T-helper 1 cell treated with Interleukin-12 subunit alpha and Interleukin-12 subunit beta and Interleukin-4 antibody, amounts not matched to agents 30 ng/mL and 1 ng/mL, for 36 hours (primary cell): ENCODE measurements around the gene TMCC3. TPM values are rescaled to one million over a fixed set of nuclear protein-coding genes. Genes with fewer than 3 reads are reported as not detected.

Experiments used
- intact Hi-C: fragments of 100-400 bp; cut with micrococcal nuclease; formaldehyde crosslinking; loops from one replicate; pipeline ENCODE4 v1.15.1; 2024
- total RNA-seq: library from RNA; stranded (reverse); gene quantifications from 2 replicates; pipeline ENCODE4 v1.2.3, GENCODE V29; 2022

TMCC3 gene
- total RNA-seq, 1 donor from 2014 or later = 0.12 TPM

- intact Hi-C loops = no loop called here
These were observed 23.1 kb upstream of the TMCC3 start for GRCh38 chr12:94673496-94673895.

DNA sequence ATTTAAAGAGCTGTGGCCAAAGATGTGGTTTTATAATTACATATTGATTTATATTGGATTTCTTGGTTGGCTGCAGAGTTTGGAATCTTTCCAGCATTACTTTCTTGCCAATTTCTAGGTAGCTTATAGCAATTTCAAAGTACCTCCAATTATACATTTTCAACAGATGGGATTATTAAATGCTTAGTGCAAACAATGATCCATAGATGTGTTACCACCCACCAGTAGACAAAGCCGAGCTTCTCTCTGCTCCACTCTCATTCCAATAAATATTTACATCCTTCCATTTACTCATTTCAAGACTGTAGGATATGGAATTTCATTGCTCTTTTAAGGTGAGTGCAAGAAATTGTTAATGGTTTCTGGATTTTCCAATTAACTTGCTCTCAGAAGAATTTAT lies 21.6 kb upstream of the TMCC3 start:
- intact Hi-C loops = no loop called here

DNA sequence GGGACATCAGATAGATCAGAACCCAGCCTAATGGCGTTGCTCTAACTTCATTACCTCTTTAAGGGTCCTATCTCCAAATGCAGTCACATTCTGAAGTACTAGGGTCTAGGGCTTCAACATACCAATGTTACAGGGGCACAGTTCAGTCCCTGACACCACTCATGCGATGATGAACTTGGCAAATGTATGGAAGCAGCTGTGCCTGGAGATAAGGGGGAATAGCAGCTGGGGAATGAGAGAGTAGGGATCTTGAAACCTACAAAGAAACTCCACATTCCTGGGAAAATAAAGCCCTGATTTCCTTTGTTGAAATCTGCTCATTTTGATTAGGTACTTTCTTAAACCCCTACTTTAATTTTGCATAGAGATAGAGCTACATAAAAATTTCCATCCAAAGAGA lies 20.5 kb upstream of the TMCC3 start:
- intact Hi-C loops = no loop called here

- intact Hi-C loops = no loop called here
These were observed 19.7 kb upstream of the TMCC3 start for GRCh38 chr12:94670075-94670474.

GRCh38 chr12:94667031-94667540 lies 16.7 kb upstream of the TMCC3 start:
- intact Hi-C loops = no loop called here

DNA sequence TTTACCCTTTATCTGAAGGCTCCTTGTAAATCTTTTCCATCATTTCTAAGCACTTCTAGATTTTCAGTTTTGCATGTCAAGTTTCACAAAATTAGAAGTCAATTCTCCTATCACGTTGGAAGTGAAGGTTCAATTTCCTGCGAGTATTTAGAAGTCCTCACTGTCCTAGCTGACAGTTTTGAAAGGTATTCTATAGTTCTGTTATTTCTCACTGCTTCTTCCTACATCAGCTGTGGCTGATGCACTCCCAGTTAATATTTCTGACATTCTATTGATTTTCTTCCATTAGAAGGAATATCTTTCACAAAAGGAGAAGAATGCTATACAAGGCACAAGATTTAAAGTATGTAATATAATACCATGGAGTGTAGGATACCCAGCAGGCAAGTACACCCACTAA lies 15.8 kb upstream of the TMCC3 start:
- intact Hi-C loops = no loop called here

DNA sequence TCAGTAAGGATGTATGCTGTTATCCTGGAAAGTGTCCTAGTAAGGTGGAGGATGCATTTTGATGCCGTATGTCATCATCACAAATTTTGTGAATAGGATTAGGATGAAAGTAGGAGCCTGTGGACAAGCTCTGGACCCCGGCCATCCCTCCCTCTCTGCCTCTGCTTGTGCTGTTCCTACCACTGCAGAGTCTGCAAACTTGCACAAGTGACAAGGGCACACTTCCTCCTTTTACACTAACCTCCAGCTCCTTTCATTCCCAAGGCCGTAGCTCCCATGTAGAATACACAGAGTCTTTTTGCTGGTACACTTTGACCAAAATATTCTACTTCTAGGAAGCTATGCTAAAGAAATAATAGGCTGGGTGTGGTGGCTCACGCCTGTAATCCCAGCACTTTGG lies 13.3 kb upstream of the TMCC3 start:
- intact Hi-C loops = no loop called here

GRCh38 chr12:94663071-94663470 lies 12.7 kb upstream of the TMCC3 start:
- intact Hi-C loops = no loop called here

DNA sequence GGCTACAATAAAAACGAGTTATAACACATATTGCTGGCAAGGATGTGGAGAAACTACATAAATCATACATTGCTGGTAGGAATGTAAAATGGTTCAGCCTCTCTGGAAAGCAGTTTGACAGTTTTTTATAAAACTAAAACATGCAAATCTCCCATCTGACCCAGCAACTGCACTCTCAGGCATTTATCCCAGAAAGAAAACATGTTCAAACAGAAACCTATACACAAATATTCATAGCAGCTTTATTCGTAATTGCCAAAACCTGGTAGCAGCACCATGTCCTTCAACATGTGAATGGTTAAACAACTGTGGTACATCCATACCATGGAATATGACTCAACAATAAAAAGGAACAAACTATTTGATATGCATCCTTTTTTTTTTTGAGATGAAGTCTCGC lies 10.1 kb upstream of the TMCC3 start:
- intact Hi-C loops = no loop called here

DNA sequence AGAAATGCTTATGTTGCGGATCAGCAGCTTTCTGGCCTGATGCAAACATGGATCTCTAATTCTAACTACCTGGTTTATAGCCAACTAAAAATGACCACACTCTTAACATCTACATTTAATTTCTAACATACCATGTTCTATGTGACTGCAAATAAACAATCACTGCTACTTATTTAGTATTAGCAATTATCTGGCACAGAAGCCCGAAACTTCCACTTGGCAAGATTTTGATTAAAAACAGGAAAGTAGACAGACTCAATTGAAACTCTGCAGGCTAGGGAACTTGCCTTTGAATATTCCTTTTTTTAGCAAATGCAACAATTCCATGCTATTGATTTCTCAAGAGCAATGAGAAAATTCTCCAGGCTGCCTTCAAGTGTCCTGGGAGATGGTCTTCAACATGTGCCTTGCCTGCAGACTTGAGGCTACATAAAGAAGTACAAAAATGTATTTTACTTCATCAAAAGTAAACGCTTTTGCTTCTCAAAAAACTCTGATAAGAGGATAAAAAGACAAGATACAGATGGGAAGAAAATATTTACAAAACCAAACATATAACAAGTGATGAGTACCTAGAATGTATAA lies 9.1 kb upstream of the TMCC3 start:
- intact Hi-C loops = no loop called here

- intact Hi-C loops = no loop called here
These were observed 8.6 kb upstream of the TMCC3 start for GRCh38 chr12:94658931-94659330.

- intact Hi-C loops = no loop called here
These were observed 6.2 kb upstream of the TMCC3 start for GRCh38 chr12:94656556-94656955.

DNA sequence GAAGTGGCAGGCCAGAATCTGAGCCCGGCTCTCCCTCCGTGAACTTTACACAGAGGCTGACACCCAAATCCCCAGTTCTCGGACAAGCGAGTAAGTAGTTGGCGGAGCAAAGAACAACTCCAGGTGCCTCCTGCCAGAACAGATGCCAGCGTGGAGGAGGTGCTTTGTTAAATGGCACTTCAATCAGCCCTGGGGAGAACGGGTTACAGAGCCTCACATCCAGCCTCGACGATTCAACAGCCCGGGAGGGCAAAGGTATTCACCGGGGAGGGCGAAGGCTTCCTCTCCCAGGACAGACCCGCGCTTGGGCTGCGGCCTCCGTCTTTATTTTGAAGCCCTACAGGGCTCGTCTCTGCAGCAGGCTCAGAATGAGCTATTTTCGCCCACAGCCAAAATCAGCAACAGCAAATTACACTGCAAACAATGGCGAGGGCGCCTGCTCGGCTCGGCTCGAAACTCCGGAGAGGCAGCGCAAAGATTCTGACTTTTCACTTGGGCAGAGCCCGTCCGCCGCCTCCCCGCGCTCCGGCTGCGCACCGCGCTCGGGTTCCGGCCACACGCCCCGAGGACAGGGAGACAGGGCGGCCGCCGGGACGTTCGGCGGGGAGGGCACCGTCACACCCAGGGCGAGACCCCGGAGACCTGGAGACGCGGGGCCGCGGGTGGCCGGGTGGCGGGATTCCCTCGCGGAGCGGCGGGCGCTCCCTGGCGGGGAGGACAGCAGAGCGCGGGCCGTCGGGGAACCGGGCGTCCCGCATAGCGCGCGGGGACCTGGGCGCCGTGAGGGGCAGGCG lies 811 bp downstream of the TMCC3 start:
- intact Hi-C loops = loop anchor here (1.0 to 10.0 kb wide), 3 partner anchors 46 to 1725 kb away; partner anchors contain the start of genes EEA1, FGD6 and VEZT

- intact Hi-C loops = loop anchor here (10.0 kb wide), 2 partner anchors 566 to 1724 kb away; partner anchors contain the start of genes EEA1, FGD6 and VEZT
These were observed 1.8 kb downstream of the TMCC3 start for GRCh38 chr12:94648578-94648977.

DNA sequence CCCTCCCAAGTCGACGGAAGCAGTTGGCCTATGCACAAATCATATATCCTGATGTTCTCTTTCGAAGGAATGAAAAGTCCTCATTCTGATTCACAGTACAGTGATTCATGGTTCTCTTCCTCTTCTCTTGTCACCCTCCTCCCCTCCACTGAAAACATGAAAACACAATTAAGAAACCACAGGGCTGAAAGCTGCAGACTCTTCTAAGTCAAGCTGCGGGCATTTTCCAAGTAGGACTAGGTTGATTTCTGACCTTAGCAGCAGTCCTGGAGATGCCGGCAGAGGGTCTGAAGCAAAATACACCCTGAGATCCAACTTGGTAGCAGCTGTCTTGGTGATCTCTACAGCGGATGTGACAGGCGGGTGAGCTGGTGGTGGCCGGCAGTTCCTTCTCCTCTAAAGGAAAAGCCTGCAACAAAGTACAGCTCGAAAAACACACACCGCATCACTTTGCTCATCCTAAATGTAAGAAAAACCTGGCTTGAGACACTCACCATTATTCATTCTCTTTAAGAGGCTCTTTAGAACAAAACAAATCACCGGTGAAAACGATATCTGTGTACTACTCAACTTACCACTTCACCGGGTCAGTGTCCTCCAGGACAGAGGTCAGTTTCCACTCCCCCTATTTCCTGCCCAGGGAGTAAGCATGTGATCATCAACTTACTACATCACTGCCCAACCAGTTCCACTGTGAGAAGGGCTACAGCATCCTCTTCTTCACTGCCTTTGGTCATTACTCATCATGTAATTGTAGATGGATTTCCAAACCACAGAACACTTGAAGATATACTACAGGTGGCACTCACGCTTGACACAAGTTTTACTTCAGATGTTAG lies 6.0 kb downstream of the TMCC3 start:
- intact Hi-C loops = loop anchor here (10.0 kb wide), 2 partner anchors 570 to 1720 kb away; partner anchors contain the start of genes EEA1, FGD6 and VEZT

DNA sequence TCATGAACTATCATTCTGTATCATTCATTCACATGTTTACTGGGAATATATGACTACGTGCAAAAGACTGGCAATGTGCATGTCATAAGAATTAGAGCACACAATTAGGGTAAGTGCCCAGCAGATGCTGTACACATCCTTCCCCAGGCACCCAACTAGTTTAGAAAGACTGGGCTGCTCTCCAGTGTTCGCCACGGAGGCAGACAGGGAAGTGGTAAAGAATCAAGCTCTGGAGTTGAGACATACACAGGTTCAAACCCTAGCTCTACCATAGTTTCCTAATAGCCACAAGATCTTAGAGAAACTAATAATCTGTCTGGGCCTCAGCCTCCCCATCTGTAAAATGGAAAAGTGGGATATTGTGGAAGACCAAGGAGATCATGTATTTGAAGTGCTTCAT lies 6.8 kb downstream of the TMCC3 start:
- intact Hi-C loops = loop anchor here (10.0 kb wide), 2 partner anchors 571 to 1719 kb away; partner anchors contain the start of genes EEA1, FGD6 and VEZT

DNA sequence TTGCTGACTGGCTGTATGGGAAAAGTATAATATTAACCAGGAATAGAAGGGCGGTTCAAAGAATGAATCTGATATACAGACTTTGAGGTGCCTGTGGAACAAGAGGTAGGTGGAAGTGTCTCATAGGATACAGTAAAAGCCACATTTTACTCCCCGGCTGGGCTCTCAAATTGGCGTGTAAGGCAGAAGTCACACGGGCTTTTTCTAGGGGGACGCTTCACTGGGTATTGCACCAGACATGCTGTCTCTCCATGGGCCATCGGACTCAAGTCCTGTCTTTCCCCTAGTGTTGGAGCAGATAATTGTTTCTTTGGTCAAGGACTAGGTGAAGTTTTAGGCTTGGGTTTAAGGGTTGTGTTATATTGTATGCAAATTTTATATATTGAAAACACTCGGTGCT lies 9.1 kb downstream of the TMCC3 start:
- intact Hi-C loops = loop anchor here (2.0 to 10.0 kb wide), 3 partner anchors 38 to 1716 kb away; partner anchors contain the start of genes EEA1, FGD6 and VEZT

DNA sequence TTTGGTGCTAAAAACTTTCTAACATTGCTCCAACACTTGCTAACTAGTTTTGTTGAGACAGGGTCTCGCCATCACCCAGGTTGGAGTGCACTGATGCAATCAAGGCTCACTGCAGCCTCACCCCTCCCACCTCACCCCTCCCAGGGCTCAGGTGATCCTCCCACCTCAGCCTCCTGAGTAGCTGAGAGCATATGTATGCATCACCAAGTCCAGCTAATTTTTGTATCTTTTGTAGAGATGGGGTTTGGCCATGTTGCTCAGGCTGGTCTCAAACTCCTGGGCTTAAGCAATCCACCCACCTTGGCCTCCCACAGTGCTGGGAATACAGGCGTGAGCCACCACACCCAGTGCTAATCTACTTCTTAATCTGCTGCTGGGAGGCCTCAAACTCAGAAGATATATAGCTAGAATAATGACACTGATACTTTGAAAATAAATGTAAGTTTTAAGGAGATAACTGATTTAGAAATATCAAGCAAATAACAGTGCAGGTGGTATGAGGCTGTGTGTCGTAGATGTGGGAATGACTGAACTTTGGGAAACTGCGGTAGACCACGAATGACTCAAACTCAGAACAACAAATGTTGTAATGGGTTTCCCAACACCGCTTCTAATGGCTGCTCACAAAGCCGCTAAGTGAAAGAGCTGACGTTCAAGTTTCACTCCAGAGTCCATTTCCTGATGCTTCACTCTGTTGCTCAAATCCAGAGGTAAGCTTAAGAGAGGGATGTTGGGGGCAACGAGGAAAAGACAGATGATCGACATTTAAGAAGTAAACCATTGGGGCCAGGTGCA lies 10.0 kb downstream of the TMCC3 start:
- intact Hi-C loops = loop anchor here (1.0 to 10.0 kb wide), 5 partner anchors 19 to 1716 kb away; partner anchors contain the start of genes EEA1, FGD6 and VEZT

- intact Hi-C loops = no loop called here
These were observed 11.8 kb downstream of the TMCC3 start for GRCh38 chr12:94638521-94638920.

DNA sequence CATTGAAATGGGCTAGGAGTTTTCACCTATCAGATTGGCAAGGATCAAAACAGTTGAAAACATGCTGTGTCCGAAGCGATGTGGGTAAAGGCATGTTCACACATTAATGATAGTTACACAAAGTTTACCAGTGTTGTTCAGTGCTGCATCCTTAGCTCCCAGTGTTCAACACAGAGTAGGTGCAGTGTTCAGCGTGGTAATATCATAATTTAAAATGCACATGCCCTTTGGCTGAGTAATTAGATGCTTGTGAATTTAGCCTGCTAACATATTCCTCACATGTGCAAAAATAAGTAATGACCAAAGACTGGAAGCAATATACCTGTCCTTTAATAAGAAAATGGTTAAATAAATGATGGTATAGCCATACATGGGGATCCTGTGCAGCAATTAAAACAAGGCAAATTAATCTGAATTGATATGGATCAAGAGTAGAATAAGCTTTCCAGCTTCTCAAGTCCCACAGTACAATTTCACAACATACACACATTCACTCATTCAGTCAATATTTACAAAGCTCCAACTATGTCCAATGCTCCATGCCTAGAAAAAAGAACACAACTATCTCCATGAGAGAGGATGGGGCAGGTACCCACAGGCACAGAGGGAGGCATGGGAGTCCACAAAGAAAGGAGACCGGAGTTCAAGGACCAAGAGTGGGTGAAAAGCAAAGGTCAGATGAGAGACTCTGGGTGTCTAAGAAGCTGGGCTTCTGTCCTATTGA lies 12.8 kb downstream of the TMCC3 start:
- intact Hi-C loops = no loop called here
